Astrocyte of the cerebellum (primary cell): ENCODE measurements around the gene TDRD5.

Experiments
- DNase-seq: peaks from one replicate; pipeline ENCODE4 v3.0.0-alpha.2; 2011; ENCODE audit warnings: low read depth
- H3K4me3 ChIP-seq: 2 replicates; pipeline ENCODE4 v1.5.1; 2011; ENCODE audit warnings: mild to moderate bottlenecking, low read depth, low read length, moderate library complexity
- in situ Hi-C: cut with HindIII; loops from 2 replicates; pipeline ENCODE4 v1.10.0; 2017; ENCODE audit warnings: low sequenced_read_pairs
- TF ChIP-seq, protein P1 (sequence below): IDR thresholded peaks from 2 replicates; pipeline ENCODE4 v1.5.1; 2012; ENCODE audit warnings: low read length, low read depth, moderate library complexity, mild to moderate bottlenecking; ENCODE audit errors: missing control alignments

The TDRD5 gene, protein sequence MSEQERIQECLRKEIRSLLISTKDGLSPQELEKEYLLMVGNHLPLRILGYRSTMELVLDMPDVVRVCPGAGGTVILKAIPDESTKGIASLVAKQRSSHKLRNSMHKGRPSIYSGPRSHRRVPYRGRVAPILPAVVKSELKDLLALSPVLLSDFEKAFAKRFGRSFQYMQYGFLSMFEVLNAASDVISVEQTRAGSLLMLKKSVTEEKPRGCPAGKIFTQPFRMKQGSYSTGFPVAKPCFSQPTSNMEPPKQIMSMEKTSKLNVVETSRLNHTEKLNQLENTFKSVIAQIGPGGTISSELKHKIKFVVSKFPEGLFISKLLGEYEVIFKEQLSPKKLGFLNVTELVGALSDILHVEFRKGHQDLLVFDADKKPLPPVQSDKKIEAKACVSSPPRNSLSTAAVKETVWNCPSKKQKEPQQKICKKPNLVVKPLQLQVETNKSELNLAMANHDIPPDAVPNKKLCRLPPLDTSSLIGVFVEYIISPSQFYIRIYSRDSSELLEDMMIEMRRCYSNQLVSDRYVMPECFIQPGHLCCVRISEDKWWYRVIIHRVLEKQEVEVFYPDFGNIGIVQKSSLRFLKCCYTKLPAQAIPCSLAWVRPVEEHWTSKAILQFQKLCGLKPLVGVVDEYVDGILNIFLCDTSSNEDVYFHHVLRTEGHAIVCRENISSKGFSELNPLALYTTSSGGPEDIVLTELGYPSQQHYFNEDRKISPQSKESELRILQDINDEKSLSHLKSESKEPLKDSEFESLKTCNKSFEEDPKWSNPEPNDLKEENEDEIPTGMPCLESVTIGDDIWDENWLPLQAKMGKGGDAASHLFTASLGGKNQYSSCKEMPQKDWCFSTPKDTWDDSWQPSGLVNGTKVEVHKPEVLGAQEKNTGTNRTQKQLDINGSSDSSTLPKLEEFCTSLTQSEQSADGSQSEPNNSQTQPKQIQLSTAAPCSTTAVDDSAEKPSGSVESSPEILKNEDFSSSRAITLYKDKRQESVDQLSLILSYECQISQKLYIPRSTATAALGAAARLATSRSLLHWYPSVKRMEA

DNA sequence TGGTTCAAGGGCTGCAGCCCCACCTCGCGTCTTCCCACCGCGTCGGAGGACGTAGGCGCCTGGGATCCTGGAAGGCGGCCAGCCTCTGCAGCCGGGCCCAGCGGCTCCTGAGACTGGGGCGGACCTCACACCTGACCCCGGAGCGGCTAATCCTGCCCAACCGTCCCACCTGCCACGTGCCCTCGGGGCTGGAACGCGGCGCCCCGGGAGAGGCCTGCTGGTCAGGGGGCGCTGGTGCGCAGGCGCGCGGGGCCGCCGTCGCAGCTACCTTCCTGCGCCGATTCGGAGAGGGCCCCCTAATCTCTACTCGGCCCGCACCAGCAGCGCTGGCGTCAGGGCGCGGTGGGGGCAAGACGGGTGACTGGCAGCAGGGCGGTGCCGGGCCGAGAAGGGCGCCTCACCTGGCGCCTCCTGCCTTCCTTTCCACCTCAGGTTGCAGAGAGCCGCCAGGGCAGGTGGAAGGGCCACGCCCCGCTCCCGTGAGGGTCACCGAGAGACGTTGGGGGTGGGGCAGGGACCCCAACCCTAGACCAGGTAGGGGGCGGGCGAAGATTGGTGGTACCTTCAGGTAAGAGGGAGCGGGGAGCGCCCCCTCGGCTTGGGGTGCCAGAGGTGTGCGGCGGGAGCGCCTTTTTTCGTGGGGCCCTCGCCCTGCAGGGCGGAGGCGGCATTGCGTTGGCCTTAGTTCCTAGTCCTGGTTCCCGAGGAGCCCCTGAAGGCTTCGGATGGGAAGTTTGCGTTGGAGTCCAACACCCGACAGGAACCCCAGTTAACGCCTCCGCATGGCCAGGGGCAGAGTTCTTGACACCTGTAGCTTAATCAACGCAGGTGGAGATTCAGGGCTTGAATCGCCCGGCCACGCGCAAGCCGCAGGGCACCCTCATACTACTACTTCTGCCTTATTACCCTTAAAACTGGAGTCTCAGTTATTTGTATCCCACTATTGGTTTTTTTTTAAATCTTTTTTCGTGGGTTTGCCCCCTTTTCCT is at the start of gene TDRD5:
TDRD5 (plus strand) TSS at position 241 of the 989 bp plus-strand sequence. CDS start 784 bp downstream, outside the sequence.
- DNase-seq, result no peak
- in situ Hi-C loops, result no loop called here
- TF ChIP-seq, protein P1, sequence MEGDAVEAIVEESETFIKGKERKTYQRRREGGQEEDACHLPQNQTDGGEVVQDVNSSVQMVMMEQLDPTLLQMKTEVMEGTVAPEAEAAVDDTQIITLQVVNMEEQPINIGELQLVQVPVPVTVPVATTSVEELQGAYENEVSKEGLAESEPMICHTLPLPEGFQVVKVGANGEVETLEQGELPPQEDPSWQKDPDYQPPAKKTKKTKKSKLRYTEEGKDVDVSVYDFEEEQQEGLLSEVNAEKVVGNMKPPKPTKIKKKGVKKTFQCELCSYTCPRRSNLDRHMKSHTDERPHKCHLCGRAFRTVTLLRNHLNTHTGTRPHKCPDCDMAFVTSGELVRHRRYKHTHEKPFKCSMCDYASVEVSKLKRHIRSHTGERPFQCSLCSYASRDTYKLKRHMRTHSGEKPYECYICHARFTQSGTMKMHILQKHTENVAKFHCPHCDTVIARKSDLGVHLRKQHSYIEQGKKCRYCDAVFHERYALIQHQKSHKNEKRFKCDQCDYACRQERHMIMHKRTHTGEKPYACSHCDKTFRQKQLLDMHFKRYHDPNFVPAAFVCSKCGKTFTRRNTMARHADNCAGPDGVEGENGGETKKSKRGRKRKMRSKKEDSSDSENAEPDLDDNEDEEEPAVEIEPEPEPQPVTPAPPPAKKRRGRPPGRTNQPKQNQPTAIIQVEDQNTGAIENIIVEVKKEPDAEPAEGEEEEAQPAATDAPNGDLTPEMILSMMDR, result no peak
- peak within 1 kb of the TSS; percentile 18 for H3K4me3 ChIP-seq

DNA sequence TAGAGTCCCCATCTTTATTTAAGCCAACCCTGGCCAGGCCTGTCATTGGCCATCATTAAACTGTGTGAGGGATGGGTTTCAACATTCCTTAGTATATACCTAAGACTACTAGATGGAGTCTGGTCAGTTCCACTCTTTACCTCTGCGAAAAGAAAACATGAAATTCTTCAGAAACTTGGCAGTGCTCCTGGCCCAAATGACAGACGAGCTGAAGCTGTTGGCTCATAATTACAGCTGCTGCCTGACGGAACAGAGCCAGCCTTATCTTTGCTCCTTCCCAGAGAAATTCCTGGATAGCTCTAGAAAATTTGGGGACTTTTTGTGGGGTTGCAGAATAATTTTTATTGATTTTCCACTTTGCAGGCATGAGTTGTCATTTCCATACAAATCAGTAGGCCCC is 46.3 kb upstream of the TDRD5 start:
- H3K4me3 ChIP-seq, result no peak overlapping the region
- TF ChIP-seq, protein P1, result no peak
- DNase-seq, result no peak
- in situ Hi-C loops, result no loop called here

DNA sequence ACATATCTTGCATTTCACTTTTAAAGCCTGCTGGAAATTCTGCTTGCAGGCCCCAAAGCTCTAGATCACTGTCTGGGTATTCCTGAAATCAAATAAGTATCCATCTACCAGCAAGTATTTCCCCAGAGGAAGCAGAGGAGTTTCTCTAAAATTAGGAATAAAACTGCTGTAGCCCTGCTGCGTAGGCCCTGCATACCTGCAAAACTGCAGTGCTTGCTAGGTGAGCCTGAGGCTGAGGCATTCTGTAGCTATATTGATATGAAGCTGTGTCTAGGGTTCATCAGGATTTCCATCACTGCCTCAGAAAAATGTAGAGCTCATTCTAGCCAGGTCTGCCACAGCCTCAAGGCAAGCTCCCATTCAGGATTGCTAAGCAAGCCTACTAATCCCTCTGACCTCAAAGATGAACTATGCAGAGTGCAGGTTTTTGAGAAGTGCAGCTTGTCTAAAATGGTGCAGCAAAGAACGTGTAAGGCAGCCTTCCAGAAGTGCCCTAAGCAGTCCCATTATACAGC is 44.6 kb upstream of the TDRD5 start:
- TF ChIP-seq, protein P1, result no peak
- no peak overlapping the region for H3K4me3 ChIP-seq
- no peak for DNase-seq
- in situ Hi-C loops, result no loop called here

DNA sequence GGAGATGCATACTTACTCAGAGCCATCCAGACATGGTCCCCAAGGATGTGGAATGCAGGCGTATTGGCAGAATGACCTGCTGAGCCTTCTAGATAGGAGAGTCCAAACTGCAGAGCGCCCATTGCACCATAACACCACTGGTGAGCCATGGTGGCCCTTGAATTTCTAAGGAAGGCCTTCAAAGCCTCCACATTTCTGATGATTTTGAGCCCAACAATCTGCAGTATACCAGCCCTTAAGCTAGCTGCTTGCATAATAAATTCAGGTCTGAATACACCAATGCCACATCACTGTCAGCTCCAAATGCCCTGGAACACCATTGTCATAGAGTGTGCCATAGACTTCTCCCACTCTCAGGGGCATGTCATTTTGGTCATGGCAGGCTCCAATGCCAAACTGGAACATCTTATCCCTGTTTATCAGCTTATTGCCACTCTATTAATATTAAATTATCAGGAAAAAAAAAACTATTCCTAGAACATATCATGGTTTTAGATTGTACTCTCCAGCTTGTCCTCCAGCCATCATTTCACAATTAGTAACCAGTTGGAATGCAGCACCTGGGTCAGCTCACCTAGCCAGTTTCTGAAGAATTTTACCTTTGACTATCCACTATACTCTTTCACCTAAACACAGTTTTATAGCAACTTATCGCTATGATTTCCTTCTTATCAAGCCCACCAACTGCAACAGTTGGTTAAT is 42.8 kb upstream of the TDRD5 start:
- in situ Hi-C loops, result no loop called here
- no peak for DNase-seq
- TF ChIP-seq, protein P1, result no peak
- no peak overlapping the region for H3K4me3 ChIP-seq

DNA sequence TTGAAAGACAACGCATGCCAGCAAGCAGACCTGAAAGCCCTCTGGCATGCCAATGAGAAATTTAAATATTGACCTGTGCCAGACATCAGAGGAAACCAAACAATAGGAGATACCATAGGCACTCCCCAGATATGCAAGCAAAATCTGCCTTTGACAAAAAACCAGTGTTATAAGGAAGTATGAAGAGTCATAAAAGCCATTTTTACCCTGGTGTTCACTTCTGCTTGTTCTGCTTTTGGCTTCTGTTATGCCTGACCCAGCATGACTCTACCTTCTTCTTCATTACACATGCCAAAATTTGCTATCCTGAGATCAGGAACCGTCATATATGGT is 42.3 kb upstream of the TDRD5 start:
- TF ChIP-seq, protein P1, result no peak
- no peak overlapping the region for H3K4me3 ChIP-seq
- no peak for DNase-seq
- in situ Hi-C loops, result no loop called here
